Left ventricle myocardium inferior (tissue), 1 donor: Measurements from ENCODE around the gene TNFAIP2. TPM values are rescaled to one million over a fixed set of nuclear protein-coding genes. Genes with fewer than 3 reads are reported as not detected.
"Not testable (repeated sequence)": the region's sequence is repeated elsewhere in the genome, so short reads cannot be mapped to it uniquely, and the experiment has no call there.

Experiments
- DNase-seq: peaks from one replicate; pipeline ENCODE4 v3.0.0-alpha.2; 2020
- H3K27ac ChIP-seq: fragments of 200-600 bp; replicated peaks from 2 replicates; pipeline ENCODE4 v1.8.0; 2021
- H3K27me3 ChIP-seq: fragments of 200-600 bp; 2 replicates; pipeline ENCODE4 v1.8.0; 2021; ENCODE audit warnings: low read depth
- H3K36me3 ChIP-seq: fragments of 200-600 bp; 2 replicates; pipeline ENCODE4 v1.8.0; 2021
- H3K4me1 ChIP-seq: fragments of 200-600 bp; 2 replicates; pipeline ENCODE4 v1.8.0; 2021
- H3K4me3 ChIP-seq: fragments of 200-600 bp; 2 replicates; pipeline ENCODE4 v1.8.0; 2021; ENCODE audit warnings: mild to moderate bottlenecking, moderate library complexity
- H3K9me3 ChIP-seq: fragments of 200-600 bp; replicated peaks from 2 replicates; pipeline ENCODE4 v1.8.0; 2021
- CTCF ChIP-seq: fragments of 200-600 bp; IDR thresholded peaks from 2 replicates; pipeline ENCODE4 v1.8.0; 2021; ENCODE audit warnings: antibody characterized with exemption, mild to moderate bottlenecking, borderline replicate concordance
- intact Hi-C: fragments of 100-400 bp; cut with micrococcal nuclease; formaldehyde crosslinking; loops from one replicate; pipeline ENCODE4 v1.11.0; 2022
- total RNA-seq: library from RNA; stranded (reverse); fragmentation: NEBNext Ultra II Directional; extraction: Animal tissue kit (Norgen Biotek cat#: 25700); gene quantifications from one replicate; pipeline ENCODE4 v1.2.1, GENCODE V29; 2021
- donor health status: DM: no; HTN: yes; CAD: no; lungs with severe emphysema.

The TNFAIP2 gene
- total RNA-seq, 1 donor from 2014 or later: 40.1 TPM

- H3K4me1 ChIP-seq: peaks cover 3% of the 10 kb centered on the region
- no peak overlapping the region for H3K4me3 ChIP-seq
- no peaks in the 10 kb centered on the region for H3K36me3 ChIP-seq
- DNase-seq: no peak
- H3K9me3 ChIP-seq: no peaks in the 10 kb centered on the region
- no peak for TF ChIP-seq CTCF
- intact Hi-C loops: no loop called here
- H3K27ac ChIP-seq: no peak overlapping the region
- H3K27me3 ChIP-seq: peaks cover 40% of the 10 kb centered on the region
Observed at GRCh38 chr14:103144085-103144484, 20.8 kb downstream of the TNFAIP2 start.

- H3K27me3 ChIP-seq: peaks cover 45% of the 10 kb centered on the region
- H3K4me3 ChIP-seq: no peak overlapping the region
- no peak overlapping the region for H3K27ac ChIP-seq
- no peaks in the 10 kb centered on the region for H3K36me3 ChIP-seq
- no peak for DNase-seq
- H3K4me1 ChIP-seq: no peaks in the 10 kb centered on the region
- no peak for TF ChIP-seq CTCF
- intact Hi-C loops: no loop called here
- no peaks in the 10 kb centered on the region for H3K9me3 ChIP-seq
Observed at GRCh38 chr14:103146141-103146709, 23.0 kb downstream of the TNFAIP2 start.

GRCh38 chr14:103149351-103150237, 26.3 kb downstream of the TNFAIP2 start:
- intact Hi-C loops: no loop called here
- H3K4me3 ChIP-seq: no peak overlapping the region
- H3K36me3 ChIP-seq: no peaks in the 10 kb centered on the region
- no peak overlapping the region for H3K27ac ChIP-seq
- no peak for TF ChIP-seq CTCF
- H3K27me3 ChIP-seq: peaks cover 19% of the 10 kb centered on the region
- no peaks in the 10 kb centered on the region for H3K9me3 ChIP-seq
- DNase-seq: no peak
- peaks cover 3% of the 10 kb centered on the region for H3K4me1 ChIP-seq

GRCh38 chr14:103151270-103151945, 28.1 kb downstream of the TNFAIP2 start:
- Histone ChIP-seq H3K9me3 (no peaks in the 10 kb centered on the region), H3K36me3 (no peaks in the 10 kb centered on the region), H3K27me3 (peaks cover 5% of the 10 kb centered on the region), H3K4me1 (peaks cover 14% of the 10 kb centered on the region), H3K4me3 (no peak overlapping the region), H3K27ac (no peak overlapping the region)
- intact Hi-C loops: no loop called here
- no peak for DNase-seq
- no peak for TF ChIP-seq CTCF

- Histone ChIP-seq H3K4me1 (peaks cover 14% of the 10 kb centered on the region), H3K27me3 (peaks cover 5% of the 10 kb centered on the region), H3K36me3 (no peaks in the 10 kb centered on the region), H3K27ac (no peak overlapping the region), H3K9me3 (no peaks in the 10 kb centered on the region), H3K4me3 (no peak overlapping the region)
- TF ChIP-seq CTCF: no peak
- intact Hi-C loops: no loop called here
- DNase-seq: peak; percentile 80
Observed at GRCh38 chr14:103155010-103155409, 31.7 kb downstream of the TNFAIP2 start.

- intact Hi-C loops, H3K4me3 ChIP-seq, H3K27me3 ChIP-seq, DNase-seq, H3K36me3 ChIP-seq, H3K27ac ChIP-seq, H3K9me3 ChIP-seq: not testable (repeated sequence)
- peaks cover 14% of the 10 kb centered on the region for H3K4me1 ChIP-seq
Observed at GRCh38 chr14:103155416-103155815, 32.2 kb downstream of the TNFAIP2 start.
